GM21367 (cell line): ENCODE data around the gene YIPF1.
A peak's percentile ranks its signal among the peaks of the same experiment; 100 is the strongest.

Source experiments
- ATAC-seq: cut with Tn5 transposase; IDR thresholded peaks from one replicate; pipeline ENCODE4 v1.9.1; 2021; ENCODE audit not compliant: unreplicated experiment

The YIPF1 gene

DNA sequence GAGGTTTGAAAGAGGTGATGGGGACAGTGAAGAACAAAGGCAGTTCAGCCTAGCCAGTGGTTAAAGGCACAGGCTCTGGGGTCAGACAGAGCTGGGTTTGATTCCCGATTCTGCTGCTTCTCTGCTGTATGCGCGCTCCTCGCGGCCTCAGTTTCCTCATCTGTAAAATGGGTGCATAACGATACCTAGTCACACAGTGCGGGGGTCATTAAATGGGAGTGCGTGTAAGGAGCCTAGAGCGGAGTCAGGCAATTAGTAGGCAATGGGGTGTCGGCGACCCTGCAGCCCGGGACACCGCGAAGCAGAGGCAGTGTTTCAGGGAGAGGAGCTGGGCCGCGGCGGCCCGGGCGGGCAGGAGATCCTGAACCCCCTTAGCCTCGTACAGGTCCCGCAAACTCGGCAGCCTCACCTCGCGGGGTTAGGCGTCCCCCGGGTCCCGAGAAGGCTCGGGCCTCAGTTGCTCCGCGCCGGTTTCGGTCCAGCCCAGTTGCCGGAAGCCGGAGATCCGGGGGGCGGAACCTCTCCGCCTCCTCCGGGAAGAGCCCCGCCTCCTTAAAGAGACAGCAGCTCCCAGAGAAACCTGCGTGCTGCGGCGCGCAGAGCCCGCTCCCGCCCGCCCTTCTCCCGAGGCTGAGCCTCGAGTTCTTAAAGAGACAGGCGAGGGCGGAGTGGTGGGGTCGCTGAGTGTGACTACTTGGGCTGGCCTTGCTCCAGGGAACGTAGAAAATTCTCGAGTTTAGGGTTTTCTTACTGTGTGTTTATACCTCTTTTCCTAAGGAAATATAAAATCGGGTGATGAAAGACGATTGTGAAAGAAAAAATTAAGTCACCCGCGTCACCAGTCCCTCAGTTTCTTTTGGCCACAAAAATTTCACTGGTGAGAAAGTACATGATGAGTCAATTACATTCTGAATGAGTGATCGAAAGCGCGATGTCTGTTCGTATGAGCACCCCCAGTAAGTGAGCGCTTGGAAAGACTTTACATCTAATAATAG lies at the start of gene YIPF1:
TSS of gene YIPF1 (minus strand) at position 494 of the 995 bp plus-strand sequence. CDS start 860 bp downstream, outside the sequence.
- ATAC-seq, result peak; percentile 72

DNA sequence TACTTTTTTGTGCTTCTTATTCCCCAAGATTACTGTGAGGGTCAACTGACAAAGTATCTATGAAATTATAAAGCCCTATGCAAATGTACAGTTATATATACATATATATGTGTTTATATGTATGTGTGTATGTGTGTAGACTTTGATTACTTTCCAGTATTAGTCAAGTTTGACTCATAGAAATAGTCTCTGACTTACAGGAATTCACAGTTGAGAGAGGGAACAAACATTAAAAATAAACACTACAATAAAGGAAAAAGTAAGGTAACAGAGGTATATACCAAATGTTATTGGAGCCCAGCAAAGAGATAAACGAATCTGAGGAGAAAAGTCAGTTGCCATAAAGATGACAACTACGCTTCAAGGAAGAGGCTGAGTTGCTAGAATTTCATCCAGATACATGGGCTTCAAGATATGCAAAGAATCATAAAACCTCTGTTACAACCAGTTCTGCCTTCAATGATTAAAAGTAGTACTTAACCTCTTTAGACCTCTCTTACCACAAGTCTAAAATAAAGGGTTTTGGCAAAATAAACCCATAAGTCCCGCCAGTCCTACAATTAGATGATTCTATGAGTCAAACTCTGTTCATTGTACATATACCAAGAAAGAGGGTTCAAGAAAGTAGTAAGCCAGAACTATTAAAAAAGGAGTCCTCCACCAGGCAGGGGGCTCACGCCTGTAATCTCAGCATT lies 48.7 kb upstream of the YIPF1 start:
- no peak for ATAC-seq

DNA sequence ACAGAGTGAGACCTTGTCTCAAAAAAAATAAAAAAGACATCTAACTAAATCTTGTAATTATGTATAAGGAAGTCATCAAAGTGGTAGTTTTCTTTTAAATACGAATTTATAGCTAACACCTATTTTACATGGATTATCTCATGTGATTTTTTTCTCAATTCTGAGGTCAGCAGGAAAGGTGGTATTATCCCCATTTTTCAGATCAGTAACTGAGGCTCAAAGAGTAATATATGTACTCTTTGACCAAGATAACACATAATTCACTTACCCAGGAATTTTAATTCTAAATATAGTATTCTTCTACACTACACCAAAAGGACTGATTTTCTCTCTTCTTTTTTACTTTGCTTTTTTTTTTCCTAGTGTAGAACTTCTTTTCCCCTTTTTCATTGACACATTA lies 46.8 kb upstream of the YIPF1 start:
- no peak for ATAC-seq

DNA sequence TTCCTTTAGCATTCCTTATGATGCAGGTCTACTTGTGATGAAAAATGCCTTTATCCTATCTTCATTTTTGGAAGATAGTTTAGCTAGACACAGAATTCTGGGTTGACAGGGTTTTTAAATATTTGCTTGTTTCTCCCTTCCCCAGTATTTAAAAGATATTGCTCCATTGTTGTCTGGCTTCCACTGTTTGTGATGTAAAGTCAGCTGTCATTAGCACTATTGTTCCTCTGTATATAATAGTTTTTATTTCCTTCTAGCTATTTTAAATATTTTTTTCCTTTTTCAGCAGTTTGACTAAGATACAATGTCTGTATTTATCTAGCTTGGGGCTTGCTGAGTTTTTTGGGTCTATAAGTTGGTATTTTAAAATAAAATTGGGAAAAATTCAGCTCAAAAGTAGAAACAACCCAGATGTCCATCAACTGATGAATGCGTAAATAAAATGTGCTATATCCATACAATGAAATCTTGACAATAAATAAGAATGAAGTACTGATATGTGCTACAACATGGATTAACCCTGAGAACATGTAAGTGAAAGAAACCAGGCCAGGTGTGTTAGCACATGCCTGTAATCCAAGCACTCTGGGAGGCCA lies 44.7 kb upstream of the YIPF1 start:
- no peak for ATAC-seq

DNA sequence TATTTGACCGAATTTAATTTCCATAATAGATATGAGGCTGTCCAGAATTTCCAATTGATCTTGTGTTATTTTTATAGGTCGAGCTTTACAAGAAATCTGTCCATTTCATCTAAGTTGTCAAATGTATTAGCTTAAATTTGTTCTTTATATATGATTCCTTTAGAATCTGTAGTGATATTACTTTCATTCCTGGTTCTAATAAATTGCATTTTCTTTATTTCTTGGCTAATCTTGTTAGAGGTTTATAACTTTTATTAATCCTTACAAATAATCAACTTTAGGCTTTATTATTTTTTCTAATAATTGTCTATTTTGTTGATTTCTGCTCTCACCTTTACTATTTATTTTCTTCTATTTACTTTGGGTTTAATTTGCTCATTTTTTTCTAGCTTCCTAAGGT lies 41.9 kb upstream of the YIPF1 start:
- no peak for ATAC-seq

DNA sequence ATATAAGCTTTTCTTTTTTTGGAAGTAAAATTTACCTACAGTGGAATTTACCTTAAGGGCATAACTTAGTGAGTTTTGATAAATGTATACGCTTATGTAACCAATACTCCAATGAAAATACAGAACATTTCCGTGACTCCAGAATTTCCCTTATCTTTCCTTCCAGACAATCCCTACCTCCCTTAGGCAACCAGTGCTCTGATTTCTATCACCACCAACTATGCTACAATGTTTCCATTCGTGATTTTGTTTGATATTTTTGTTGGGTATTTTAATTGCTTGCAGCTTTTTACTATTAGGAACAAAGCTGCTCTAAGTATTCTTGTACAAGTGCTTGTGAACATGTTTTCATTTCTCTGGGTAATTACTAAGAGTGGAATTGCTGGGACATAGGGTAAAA lies 41.3 kb upstream of the YIPF1 start:
- ATAC-seq, result no peak

DNA sequence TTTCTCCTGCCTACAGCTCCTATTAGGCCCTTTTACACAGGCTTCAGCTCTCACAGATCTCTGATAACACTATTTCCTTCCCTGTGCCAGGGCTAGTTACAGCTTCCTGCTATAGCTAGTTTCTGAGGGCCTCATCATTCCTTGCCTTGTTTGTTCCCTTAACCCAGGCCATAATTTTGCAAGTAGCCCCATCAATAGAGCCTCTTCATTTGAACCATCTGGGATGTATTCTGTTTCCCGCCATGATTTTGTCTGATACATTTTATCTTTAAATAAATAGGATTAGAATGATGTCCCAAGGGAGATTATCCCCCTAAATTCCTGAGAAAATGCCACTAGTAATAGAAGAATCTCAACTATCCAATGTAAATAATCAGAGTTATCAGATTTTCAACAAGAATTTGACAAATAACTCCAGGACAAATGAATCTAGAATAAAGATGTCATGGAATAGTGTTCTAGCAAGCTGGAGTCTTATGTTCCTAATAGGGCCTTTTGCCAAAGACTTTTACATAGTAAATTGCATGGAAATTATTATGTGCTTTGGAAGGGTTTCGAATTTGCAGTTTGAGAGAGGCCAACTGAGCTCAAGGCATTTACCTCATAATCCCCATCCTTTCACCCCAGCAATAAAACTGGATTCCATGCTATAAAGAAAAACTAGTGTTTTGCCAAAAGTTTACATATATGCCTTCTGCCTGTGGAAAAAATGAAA lies 39.8 kb upstream of the YIPF1 start:
- no peak for ATAC-seq

DNA sequence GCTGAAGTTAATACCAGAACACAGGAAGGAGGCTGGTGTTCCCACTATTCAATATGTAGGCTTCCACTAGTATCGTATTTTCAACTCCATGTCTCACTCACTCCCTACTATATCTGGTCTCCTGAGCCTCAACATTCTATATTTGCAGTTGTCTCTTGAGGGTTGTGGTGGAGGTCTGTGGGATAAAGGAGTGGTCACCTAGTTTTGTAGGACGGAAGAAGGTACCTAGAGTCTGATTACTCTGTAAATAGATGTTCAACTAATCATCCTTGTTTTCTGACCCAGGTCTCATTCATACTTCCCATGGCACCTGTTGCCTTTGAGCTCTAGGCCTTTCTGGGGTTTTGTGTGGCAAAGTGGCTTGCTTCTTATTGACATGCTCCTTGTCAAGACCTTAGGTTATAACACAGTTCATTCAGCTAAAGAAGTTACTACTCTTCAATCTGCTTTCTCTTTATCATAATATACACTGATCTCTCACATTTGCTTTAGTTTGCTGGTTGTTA lies 37.8 kb upstream of the YIPF1 start:
- ATAC-seq, result no peak

DNA sequence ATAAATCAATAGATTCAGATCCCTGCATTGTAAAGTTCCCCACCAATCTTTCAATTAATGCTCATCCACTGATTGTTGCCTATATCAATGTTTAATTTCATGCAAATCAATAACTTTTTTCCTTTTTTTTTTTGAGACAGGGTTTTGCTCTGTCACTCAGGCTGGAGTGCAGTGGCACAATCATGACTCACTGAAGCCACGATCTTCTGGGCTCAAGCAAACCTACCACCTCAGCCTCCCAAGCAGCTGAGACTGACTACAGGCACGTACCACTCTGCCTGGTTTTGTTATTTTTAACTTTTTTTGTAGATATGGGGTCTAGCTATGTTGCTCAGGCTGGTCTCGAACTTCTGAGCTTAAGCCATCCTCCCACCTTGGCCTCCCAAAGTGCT lies 30.1 kb upstream of the YIPF1 start:
- ATAC-seq, result no peak

DNA sequence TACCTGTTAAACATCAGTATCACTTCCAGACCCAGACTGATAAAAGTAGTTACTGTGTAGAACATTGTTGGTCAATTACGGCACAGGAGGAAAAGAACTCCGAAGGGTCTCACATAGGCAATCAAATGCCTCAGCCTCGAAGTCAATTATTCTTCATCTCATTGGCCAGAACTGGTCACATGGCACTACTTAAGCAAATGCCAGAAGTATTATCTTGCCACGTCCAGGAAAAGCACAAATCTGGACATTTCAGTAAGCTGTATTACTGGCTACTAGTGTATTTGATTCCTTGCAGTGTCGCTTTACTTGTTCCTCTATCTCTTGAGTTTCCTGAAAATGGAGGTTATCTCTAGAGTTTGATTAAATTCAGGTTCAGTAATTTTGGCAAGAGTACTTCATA lies 28.7 kb upstream of the YIPF1 start:
- no peak for ATAC-seq

DNA sequence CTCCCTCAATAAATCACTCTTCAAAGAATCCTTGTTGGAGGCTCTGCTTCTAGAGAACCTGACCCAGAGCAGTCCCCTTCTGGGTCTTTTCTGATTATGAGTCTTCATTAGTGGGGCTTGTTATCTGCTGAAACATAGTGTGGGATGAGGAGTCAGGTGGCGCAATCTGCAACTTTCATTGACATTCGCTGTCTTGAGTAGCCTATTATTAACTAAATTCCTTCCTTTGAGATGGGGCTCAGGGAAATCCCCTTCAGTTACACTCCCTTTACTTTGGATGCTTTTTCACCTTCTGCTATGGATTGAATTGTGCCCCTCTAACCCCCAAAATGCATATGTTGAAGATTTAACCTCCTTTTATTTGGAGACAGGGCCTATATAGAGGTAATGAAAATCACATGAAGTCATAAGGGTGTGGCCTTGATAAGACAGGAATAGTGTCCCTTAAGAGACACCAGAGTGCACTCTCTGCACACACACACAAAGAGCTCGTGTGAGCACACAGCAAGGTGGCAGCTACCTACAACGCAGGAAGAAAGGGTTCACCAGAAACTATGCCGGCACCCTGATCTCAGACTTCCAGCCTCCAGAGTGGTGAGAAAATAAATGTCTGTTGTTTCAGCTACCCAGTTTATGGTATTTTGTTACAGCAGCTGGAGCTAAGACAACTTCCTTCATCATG lies 23.9 kb upstream of the YIPF1 start:
- no peak for ATAC-seq

DNA sequence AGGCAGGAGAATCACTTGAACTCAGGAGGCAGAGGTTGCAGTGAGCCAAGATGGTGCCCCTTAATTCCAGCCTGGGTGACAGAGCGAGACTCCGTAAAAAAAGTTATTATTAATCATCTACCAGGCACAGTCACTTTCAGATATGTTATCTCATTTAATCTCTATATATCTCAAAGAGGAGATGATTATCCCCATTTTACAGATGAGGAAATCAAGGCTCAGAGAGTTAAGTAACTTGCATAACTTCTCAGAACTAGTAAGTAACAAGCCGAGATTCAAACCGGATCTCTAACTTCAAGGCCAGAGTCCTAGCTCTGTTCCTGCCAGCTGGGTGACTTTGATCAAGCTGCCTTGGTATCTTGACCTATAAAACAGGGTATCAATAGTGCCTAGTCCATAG lies 21.8 kb upstream of the YIPF1 start:
- no peak for ATAC-seq

DNA sequence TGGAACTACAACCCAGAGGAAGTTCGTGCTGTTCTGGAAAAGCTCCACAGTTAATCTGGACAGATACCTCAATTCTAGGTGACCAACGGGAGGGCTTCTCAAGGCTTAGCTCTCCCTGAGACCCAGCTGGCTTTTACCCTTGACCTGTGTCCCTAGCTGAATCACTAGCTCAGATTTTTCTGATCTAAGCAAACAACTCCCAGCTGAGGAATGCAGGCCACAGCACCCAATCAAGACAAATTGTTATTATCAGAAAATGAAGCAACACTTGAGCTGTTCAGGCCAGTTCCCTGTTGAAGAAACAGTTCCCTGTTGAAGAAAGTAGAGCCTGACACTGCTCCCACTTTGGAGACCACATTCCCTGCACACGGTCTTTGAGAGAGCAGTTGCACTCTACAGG lies 20.3 kb upstream of the YIPF1 start:
- ATAC-seq, result no peak

DNA sequence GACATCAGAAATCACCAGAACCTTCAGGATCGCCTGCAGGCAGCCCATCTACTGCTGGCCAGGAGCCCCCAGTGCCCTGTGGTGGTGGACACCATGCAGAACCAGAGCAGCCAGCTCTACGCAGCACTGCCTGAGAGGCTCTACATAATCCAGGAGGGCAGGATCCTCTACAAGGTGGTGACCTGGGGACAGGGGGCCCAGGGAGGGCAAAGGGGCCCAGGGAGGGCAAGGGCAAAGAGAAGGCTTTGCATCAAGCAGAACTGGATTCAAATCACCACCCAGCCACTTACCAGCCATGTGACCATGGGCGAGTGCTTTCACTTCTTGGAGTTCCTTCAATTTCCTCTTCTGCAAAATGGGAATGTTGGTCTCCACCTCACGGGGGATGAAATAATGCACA lies 16.5 kb upstream of the YIPF1 start:
- no peak for ATAC-seq

DNA sequence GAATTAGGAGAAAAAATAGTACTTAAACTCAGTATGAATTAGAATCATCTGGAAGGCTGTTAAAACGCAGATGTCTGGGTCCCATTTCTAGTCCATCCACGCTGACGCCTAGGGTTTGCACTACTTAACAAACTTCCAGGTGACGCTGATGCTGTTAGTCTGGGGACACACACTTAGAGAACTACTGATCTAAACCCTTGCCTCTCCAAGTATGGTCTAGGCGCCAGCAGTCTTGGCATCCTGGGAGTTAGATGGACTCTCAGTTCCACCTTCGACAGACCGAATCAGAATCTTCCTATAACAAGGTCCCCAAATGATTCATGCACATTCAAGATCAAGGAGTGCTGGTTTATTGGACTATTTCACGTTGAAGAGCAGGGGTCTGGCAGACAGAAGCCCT lies 15.9 kb upstream of the YIPF1 start:
- ATAC-seq, result no peak

DNA sequence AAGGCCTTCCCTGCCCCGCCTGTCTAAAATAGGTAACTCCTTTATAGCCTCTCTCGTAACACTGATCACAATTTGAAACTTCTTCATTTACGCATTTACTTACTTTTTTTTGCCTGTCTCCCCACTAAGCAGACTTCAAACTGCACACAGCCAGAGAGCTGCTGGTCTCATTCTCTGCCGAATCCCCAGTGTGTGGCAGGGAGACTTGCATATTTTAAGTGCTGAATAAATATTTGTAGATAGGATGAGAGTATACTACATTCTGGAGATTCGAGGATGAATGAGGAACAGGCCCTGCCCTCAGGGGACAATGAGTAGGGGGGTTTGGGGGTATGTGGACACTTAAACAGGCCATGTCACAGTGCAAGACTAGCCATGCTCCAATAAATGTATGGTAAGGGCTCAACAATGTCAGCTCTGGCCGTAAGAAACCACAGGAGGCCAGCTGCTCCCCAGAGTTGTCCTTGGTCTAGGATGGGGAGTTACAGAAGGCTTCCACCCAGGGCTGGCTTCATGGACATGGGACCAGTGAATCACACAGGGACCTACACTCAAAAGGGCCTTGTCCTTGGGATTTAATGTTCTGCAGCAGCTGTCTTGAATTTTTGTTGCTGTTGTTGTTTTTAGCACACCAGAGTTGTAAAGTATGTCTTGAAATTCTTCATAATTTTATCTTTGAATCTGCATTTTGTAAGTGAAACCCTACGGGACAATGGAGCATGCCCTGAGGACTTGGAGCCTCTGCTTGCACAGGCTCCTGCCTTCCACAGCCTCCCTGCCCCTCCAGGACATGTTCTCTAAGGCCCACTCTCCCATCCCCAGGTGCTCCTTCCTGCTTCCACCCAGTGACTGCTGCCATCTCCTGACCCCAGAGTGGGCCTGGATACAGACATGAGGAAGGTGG lies 12.9 kb upstream of the YIPF1 start:
- no peak for ATAC-seq

DNA sequence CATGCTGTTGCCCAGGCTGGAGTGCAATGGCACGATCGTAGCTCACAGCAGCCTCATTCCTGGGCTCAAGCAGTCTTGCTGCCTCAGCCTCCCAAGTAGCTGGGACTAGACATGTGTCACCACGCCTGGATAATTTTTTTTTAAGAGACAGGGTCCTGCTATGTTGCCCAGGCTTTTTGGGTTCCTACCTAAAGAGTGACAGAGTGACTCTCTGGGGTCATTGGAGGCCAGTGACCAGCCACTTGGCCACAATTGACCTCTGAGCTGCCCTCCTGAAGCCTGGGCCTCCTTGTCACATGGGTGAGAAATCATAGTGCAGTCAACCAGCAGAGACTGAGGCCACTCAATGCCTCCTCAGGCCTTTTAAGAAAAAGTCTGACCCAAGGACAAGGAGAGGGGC lies 10.1 kb upstream of the YIPF1 start:
- no peak for ATAC-seq

DNA sequence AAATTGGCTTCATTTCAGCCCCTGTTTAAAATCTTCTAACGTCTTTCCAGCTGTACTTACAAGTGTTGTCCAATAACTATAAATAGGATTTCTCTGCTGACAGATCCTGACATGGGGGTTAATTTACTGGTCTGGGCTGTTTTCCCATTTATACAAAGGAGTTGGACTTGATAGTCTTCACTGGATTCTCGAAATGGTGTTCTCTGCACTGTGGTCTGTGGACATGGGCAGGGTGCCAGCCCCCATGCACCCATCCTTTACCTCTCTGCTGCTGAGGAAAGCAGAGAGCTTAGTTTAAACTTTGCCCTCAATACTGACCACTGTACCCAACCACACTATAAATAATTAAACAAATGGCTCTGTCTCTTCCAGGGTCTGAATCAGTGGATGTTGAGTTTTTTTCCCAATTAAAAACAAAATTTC lies 9.6 kb upstream of the YIPF1 start:
- no peak for ATAC-seq

DNA sequence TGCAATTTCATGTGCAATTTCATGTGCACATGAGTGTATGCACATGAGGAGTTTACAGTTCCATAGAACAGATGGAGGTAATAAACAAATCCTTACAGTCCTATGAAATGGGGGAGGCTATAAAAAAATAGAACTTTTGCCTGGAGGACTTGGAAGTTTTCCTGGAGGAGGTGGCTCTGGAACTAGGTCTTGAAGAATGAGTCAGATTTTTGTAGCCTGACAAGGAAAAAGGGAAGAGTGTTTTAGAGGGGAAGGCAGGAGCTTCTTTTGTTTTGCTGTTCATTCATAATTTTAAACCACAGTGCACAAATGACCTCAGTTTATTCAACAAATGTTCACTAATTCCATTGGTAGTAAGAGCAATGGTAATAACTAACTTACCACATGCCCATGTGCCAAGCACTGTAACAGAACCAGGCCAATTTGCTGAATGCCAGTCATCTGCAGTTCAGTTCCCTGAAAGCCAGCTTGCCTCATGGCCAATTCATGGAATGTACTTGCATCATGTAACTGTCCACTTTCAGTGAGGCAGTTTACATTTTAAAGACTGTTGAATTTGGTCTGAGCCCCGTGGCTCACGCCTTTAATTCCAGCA lies 7.1 kb upstream of the YIPF1 start:
- ATAC-seq, result no peak
